Activated CD8-positive, alpha-beta memory T cell treated with anti-CD3 and anti-CD28 coated beads, Interleukin-2, amount 50 U/mL, for 4 hours (primary cell): ENCODE results near the gene PDE1C.
"Not testable (repeated sequence)": the region's sequence is repeated elsewhere in the genome, so short reads cannot be mapped to it uniquely, and the experiment has no call there.

Experiments
- DNase-seq: peaks from one replicate; pipeline ENCODE4 v3.0.0-alpha.2; 2020

PDE1C gene

GRCh38 chr7:32042900-32043299 lies 27.3 kb downstream of the PDE1C start:
- DNase-seq = no peak

DNA sequence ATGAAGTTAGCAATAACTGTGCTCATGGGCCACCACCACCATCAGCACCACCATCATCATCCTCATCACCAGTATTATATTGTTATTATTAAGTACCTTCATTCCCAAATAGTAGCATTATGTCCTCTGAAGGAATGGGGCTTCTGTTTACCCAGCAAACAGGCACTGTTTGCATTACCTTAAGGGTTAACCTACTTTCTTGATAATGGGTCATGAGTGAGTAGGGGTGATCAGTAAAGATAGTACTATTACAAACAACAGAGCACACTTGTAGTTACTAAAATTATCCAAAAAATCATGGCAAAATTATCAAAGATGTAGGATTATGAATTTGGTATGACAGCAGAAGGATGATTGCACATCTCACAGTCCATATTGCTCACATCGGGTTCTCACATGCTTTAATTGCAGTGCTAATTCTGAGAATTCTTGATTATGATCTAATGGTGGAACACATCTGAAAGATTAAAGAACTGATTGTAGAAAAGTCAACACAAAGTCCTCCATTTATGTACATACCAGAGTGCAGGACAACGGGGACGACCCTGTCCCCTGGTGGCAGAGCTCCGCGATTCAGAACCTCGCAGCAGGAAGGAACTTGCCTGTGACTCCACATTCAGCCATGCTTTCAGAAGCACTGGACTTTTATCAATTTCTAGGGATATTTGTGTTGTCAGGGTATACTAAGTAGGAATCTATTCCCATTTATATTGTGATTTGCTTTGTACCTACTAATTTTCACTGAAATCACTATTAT lies 31.0 kb downstream of the PDE1C start:
- DNase-seq = no peak

DNA sequence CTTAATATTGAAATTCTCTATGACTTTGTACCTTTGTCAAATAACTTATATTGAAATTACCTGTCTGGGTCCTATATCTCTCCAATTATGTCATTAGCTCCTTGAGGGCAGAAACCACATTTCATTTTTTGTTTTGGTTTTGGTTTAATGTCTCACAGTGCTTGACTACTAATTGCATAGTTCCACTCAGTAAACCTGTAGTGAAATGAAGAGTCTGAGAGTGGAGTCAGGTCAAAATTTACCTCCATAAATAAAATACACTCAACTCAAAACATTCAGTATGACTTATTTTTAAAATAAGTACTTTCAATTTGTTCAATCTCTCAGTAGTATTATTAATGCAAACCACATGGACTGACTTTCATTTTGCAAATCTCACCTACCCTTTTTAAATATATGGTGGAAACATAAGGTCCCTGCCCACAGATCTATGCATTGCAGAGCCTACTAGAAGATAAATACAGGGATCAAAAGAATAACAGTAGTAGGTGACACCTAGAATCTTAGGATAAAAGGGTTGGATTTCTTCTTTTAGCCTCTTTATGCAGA lies 32.5 kb downstream of the PDE1C start:
- DNase-seq = no peak

- DNase-seq = no peak
These were observed 33.6 kb downstream of the PDE1C start for GRCh38 chr7:32036557-32036956.

DNA sequence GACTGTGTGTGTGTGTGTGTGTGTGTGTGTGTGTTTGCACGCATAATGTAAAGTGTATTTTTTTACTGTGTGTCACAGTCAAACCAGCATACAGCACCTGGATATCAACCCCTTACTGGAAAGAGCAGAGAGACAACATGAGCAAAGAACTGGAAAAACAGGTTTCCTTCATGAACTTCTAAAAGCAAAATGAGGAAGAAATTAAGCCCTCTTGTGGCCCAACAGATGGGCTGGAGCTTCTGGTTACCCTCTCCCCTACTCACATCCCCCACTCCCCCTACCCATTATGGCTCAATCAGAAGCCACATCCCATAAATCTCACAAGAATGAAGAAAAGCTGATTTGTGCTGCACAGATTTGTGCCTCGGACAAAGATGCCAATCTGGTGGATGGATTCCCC lies 36.2 kb downstream of the PDE1C start:
- no peak for DNase-seq

- no peak for DNase-seq
These were observed 37.2 kb downstream of the PDE1C start for GRCh38 chr7:32033006-32033405.

GRCh38 chr7:32032211-32032610 lies 38.0 kb downstream of the PDE1C start:
- DNase-seq = no peak

- no peak for DNase-seq
These were observed 39.1 kb downstream of the PDE1C start for GRCh38 chr7:32030904-32031692.

GRCh38 chr7:32026083-32026425 lies 44.2 kb downstream of the PDE1C start:
- no peak for DNase-seq

DNA sequence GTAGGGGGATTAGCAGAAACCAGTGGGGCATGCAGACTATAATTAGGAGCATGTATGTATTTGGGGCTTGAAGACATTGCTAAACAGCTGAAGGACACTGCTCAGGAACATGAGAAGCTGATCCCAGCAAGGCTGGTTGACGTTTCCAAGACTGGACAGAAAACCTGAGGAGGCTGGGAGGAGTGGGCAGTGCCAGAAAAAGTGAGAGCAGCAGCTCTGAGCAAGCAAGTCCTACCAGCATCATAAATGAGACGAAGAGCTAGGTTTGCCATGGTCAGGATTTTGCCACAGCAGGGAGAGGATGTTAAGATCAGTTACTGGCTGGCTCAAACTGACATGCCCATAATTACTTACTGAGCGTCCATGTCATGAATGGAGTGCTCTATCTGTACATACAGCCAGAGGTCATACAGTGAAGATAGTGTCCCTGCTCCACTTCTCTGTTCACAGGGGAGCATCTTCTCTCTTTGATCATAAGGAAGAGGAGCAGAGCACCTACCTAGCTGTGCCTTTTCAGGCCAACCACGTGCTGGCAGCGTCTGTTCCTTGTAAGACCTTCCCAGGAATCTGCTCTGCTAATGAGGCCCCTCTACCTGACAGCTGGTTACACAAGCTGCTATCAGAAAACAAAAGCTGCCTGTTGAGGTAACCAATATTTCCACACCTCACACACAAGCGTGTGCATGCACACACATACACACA lies 44.7 kb downstream of the PDE1C start:
- DNase-seq = no peak

DNA sequence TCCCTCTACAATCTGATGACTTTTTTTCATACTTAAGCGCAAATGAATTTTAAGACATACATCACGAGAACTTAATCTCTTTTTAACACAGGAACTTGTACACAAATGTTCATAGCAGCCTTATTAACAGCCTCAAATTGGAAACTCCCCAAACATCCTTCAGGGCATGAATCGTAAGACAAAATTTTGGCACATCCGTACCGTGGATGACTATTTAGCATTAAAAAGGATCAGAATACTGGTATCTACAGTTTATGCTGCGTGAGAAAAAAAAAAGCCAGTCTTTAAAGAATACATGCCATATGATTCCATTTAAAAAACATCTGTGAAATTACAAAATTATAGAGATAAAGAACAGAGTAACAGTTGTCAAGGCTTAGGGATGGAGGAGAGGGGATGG lies 46.8 kb downstream of the PDE1C start:
- no peak for DNase-seq

GRCh38 chr7:32022966-32023365 lies 47.2 kb downstream of the PDE1C start:
- no peak for DNase-seq

DNA sequence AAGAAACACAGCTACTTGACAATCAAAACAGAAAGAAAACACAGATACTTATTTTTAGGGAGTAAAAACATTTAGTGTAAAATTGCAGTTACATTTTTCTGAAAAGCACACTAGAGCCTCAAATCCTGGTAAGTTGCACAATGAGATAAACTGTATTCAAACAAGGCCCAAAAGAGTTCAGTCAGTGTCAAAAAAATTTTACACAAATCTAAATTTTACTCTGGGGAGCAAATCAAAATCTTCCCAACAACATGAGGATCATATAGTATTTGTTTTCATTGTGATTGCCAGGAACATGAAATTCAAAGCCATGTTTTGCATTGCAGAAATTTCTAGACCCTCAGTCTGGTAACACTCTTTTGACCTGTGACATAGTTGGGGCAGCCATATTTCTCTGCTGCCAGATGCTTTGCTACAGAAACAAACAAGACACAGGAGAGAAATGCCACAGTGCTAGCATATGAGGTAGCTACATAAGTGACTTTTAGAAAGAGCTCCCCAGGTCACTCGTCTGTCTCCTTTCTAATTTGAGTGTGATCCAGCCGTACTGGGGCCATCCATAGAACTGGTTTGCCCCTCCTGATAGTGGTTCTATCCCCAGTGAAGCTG lies 49.6 kb downstream of the PDE1C start:
- DNase-seq = no peak

- DNase-seq = no peak
These were observed 51.2 kb downstream of the PDE1C start for GRCh38 chr7:32018845-32019578.

GRCh38 chr7:32015133-32015532 lies 55.1 kb downstream of the PDE1C start:
- DNase-seq = no peak

GRCh38 chr7:32013471-32013870 lies 56.7 kb downstream of the PDE1C start:
- not testable (repeated sequence) for DNase-seq

DNA sequence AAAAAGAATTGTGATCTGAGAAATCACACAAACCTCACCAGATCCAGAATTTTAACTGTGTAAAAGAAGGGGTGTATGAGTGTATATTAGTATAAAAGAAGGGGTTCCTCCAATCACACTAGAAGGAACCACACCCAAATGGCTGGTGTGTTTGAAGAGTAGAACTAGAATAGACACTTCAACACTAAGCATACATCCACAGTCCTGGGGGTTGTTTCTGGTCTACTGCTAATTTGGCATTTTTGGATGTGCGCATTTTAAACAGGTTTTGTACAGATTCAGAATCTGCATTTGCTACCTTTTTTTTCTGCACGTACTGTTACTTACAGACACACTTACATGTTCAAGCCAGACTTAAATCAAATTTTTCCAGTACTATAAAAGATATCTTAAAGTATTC lies 64.6 kb downstream of the PDE1C start:
- no peak for DNase-seq

DNA sequence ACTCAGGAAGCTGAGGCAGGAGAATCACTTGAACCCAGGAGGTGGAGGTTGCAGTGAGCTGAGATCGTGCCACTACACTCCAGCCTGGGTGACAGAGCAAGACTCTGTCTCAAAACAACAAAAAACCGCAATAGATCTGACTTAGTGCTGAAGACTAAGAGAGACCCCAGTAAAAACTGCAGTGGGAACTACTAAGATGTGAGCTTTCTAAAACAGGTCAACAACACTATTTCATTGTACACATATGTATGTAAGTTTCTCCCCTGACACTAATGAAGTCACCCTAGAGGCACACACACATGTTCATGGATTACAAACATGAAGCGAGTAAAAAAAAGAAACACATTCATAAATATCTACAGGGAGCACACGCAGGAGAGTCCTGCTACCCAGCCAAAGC lies 68.3 kb downstream of the PDE1C start:
- no peak for DNase-seq

GRCh38 chr7:31997423-31997822 lies 72.8 kb downstream of the PDE1C start:
- DNase-seq = no peak

DNA sequence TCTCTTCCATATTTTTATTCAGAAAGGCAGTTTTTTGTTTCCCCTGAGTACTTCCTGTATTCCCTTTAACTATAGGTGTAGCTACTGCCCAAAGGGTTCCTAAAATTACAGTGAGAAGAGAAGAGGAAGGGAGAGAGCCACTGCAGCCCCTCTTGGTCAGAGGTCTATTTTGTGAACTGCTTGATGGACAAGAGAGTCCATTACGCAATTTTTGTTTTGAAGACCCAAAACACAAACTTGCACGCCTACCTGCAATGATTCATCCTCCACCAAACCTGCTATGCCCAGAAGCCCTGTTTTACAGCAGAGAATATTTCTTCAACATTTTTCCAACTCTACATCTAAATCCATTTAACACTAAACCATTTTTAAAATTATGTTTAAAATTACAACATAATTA lies 75.1 kb downstream of the PDE1C start:
- no peak for DNase-seq

GRCh38 chr7:31991846-31992245 lies 78.4 kb downstream of the PDE1C start:
- no peak for DNase-seq

DNA sequence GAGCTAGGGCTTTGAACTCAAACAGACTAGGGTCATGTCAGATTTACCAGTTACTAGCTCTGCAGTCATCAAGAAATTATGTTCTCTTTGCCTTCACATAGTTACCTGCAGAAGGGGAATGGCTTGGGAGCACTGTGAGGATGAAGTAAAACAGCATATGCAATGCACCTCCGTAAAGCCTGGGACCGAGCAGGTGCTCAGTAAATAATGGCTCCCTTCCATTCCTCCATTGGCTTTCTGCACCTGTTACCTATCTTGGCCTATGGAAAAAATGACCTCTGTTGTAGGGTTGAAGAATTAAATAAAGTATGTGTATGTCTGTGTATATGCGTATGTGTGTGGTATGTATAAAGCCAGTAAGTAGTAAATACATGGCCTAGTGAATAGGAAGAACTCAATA lies 78.8 kb downstream of the PDE1C start:
- DNase-seq = no peak
